KMS-11 (cell line): ENCODE data around the gene PRR13.

Experiments
- H2AFZ ChIP-seq: fragments of 200-600 bp; sonication (generic); 2 replicates; pipeline ENCODE4 v1.6.1; 2016; ENCODE audit warnings: antibody characterized with exemption, mixed run types, low read depth
- H3K27ac ChIP-seq: fragments of 200-600 bp; sonication (generic); 2 replicates; pipeline ENCODE4 v1.6.1; 2016; ENCODE audit warnings: mild to moderate bottlenecking, mixed run types
- H3K27me3 ChIP-seq: fragments of 200-600 bp; sonication (generic); 2 replicates; pipeline ENCODE4 v1.6.1; 2017; ENCODE audit warnings: mild to moderate bottlenecking, low read depth, mixed run types, moderate library complexity; ENCODE audit not compliant: insufficient read depth
- H3K36me3 ChIP-seq: fragments of 200-600 bp; sonication (generic); 2 replicates; pipeline ENCODE4 v1.6.1; 2017; ENCODE audit warnings: mild to moderate bottlenecking, mixed run types; ENCODE audit not compliant: insufficient read depth
- H3K4me1 ChIP-seq: fragments of 200-600 bp; sonication (generic); 2 replicates; pipeline ENCODE4 v1.6.1; 2016; ENCODE audit warnings: mild to moderate bottlenecking, low read depth, mixed run types; ENCODE audit not compliant: poor library complexity, severe bottlenecking
- H3K4me2 ChIP-seq: fragments of 200-600 bp; sonication (generic); 2 replicates; pipeline ENCODE4 v1.7.0; 2016; ENCODE audit warnings: mild to moderate bottlenecking, mixed run types
- H3K4me3 ChIP-seq: fragments of 200-600 bp; sonication (generic); IDR thresholded peaks from 2 replicates; pipeline ENCODE4 v1.6.1; 2017; ENCODE audit warnings: low read depth, low read length, mixed read lengths; ENCODE audit not compliant: insufficient read depth
- H3K79me2 ChIP-seq: fragments of 200-600 bp; sonication (generic); 2 replicates; pipeline ENCODE4 v1.6.1; 2016; ENCODE audit warnings: low read depth, mixed run types; ENCODE audit not compliant: insufficient read depth
- H3K9ac ChIP-seq: fragments of 200-600 bp; sonication (generic); 2 replicates; pipeline ENCODE4 v1.6.1; 2016; ENCODE audit warnings: mild to moderate bottlenecking, mixed run types
- H4K20me1 ChIP-seq: fragments of 200-600 bp; sonication (generic); 2 replicates; pipeline ENCODE4 v1.6.1; 2016; ENCODE audit warnings: mild to moderate bottlenecking, mixed run types; ENCODE audit not compliant: insufficient read depth
- TF ChIP-seq, protein P1 (sequence below): fragments of 200-600 bp; sonication (generic); conservative IDR thresholded peaks from 2 replicates; pipeline ENCODE4 v1.6.1; 2017; ENCODE audit warnings: low read depth, mild to moderate bottlenecking, antibody characterized with exemption, low read length, moderate library complexity, mixed read lengths

Gene PRR13

GRCh38 chr12:53425515-53426150 lies 15.9 kb upstream of the PRR13 start:
- Histone ChIP-seq H3K4me3 (no peak overlapping the region), H3K27me3 (no peaks in the 10 kb centered on the region), H4K20me1 (no peaks in the 10 kb centered on the region), H3K36me3 (no peaks in the 10 kb centered on the region), H3K27ac (no peak overlapping the region), H3K4me1 (peaks cover 41% of the 10 kb centered on the region), H3K79me2 (no peaks in the 10 kb centered on the region), H3K4me2 (no peak overlapping the region), H3K9ac (no peak overlapping the region), H2AFZ (no peak overlapping the region)
- TF ChIP-seq, protein P1, sequence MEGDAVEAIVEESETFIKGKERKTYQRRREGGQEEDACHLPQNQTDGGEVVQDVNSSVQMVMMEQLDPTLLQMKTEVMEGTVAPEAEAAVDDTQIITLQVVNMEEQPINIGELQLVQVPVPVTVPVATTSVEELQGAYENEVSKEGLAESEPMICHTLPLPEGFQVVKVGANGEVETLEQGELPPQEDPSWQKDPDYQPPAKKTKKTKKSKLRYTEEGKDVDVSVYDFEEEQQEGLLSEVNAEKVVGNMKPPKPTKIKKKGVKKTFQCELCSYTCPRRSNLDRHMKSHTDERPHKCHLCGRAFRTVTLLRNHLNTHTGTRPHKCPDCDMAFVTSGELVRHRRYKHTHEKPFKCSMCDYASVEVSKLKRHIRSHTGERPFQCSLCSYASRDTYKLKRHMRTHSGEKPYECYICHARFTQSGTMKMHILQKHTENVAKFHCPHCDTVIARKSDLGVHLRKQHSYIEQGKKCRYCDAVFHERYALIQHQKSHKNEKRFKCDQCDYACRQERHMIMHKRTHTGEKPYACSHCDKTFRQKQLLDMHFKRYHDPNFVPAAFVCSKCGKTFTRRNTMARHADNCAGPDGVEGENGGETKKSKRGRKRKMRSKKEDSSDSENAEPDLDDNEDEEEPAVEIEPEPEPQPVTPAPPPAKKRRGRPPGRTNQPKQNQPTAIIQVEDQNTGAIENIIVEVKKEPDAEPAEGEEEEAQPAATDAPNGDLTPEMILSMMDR: no peak

- Histone ChIP-seq H4K20me1 (no peaks in the 10 kb centered on the region), H3K27ac (peak overlapping the region; percentile 47), H3K4me2 (peak overlapping the region; percentile 32), H3K9ac (peak overlapping the region; percentile 4; the same call in 1 of the 2 replicates), H3K36me3 (no peaks in the 10 kb centered on the region), H3K79me2 (no peaks in the 10 kb centered on the region), H2AFZ (peak overlapping the region; percentile 63), H3K4me1 (peaks cover 30% of the 10 kb centered on the region), H3K4me3 (no peak overlapping the region), H3K27me3 (no peaks in the 10 kb centered on the region; the same call in 1 of the 2 replicates)
- TF ChIP-seq, protein P1: no peak
These were observed 13.5 kb upstream of the PRR13 start for GRCh38 chr12:53427905-53428594.

GRCh38 chr12:53428741-53429140 lies 12.8 kb upstream of the PRR13 start:
- H3K4me2 ChIP-seq: peak overlapping the region; percentile 32; the same call in 1 of the 2 replicates
- H4K20me1 ChIP-seq: no peaks in the 10 kb centered on the region
- H3K4me3 ChIP-seq: no peak overlapping the region
- H3K79me2 ChIP-seq: no peaks in the 10 kb centered on the region
- TF ChIP-seq, protein P1: no peak
- no peak overlapping the region for H3K27ac ChIP-seq
- H3K27me3 ChIP-seq: no peaks in the 10 kb centered on the region; the same call in 1 of the 2 replicates
- H3K9ac ChIP-seq: no peak overlapping the region
- H3K36me3 ChIP-seq: no peaks in the 10 kb centered on the region
- H3K4me1 ChIP-seq: peaks cover 30% of the 10 kb centered on the region
- peak overlapping the region; percentile 63; the same call in 1 of the 2 replicates for H2AFZ ChIP-seq

- H3K36me3 ChIP-seq: no peaks in the 10 kb centered on the region
- no peak overlapping the region for H3K9ac ChIP-seq
- peaks cover 30% of the 10 kb centered on the region for H3K4me1 ChIP-seq
- no peak overlapping the region for H3K4me2 ChIP-seq
- no peaks in the 10 kb centered on the region for H4K20me1 ChIP-seq
- H3K4me3 ChIP-seq: no peak overlapping the region
- H3K27me3 ChIP-seq: no peaks in the 10 kb centered on the region; the same call in 1 of the 2 replicates
- TF ChIP-seq, protein P1: no peak
- H3K27ac ChIP-seq: no peak overlapping the region
- H2AFZ ChIP-seq: no peak overlapping the region
- no peaks in the 10 kb centered on the region for H3K79me2 ChIP-seq
These were observed 11.4 kb upstream of the PRR13 start for GRCh38 chr12:53430116-53430515.
